ENCODE data around the gene NDUFV2.

DNA sequence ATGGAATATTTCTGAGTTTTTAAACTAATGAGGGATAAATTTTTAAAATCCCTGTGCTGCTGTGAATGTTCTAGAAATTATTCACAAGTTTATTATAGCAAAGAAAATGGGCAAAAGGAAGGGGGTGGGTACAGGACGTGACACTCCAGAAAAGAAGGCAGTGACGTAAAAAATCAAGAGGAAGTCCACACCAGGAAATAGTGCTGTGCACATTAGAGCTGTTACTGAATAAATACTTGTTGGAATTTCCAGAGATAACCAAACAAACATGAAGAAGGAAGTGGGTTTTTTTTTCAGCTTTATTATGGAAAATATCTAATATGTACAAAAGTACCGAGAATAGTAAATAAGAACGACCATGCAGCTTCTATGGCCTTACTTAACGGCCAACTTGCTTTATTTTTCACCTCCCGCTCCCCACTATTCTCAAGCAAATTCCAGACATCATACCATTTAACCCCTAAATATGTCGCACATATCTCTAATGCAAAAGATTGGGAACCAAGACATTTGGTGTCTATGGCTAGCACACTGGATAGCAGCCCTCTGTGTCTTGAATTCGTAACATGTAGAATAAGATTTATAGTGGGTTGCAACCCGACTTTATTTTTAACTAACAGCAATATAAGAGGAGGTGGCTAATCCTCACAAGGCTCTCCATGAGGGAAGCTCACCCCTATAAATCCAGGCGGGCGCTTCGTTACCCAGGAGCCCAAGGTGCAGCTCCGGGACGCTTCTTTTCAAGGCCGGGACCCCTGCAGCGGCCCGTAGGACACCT is 580 bp upstream of the NDUFV2 start:
- TF ChIP-seq EZH2 (IDR thresholded peaks at IDR 0.05) (no peak), POLR2AphosphoS5 (IDR thresholded peaks at IDR 0.05; ENCODE audit: borderline replicate concordance, low read depth, low read length) (no peak; the same call in 1 of the 2 replicates), FOXP2 (optimal IDR thresholded peaks at IDR 0.05; ENCODE audit: control extremely low read depth, extremely low read length, insufficient read depth) (no peak)

All from SK-N-MC (cell line).